ENCODE measurements around the gene OGFOD3. TPM values are rescaled to one million over a fixed set of nuclear protein-coding genes. Genes with fewer than 3 reads are reported as not detected.

Gene OGFOD3
- total RNA-seq, 1 donor = 25.3 TPM

DNA sequence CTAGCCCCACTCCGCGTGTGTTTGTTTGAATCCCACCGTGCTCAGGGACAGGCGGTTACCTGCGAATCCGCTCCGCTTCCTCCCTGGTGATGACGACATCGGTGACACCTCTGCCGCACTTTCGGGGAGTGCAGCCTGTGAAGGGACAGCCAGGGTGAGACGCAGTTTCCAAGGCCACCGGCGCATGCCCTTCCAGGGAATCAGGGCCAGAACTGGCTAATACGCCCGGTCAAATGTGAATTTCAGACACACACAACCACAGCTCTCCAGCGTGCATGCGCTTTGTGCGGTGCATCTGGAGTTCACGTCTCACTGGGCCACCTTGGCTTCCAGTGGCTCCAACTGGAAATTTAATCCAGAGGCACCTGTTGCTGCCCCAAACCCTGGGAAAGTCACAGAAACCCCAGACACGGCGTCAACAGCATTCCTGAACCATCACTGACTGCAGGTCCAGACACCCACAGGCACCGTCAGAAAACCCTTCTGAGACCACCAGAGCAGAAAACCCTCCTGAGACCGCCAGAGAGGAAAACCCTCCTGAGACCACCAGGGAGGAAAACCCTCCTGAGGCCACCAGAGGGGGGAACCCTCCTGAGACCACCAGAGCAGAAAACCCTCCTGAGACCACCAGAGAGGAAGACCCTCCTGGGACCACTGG, 6.9 kb downstream of the OGFOD3 start:
- no peak for TF ChIP-seq CTCF (IDR thresholded peaks at IDR 0.05; ENCODE audit: extremely low read depth, low read depth, low read length)
- H3K79me2 ChIP-seq (ENCODE audit: insufficient read depth, low read length) = no peaks in the 10 kb centered on the region
- H4K20me1 ChIP-seq (ENCODE audit: insufficient read depth, low read length) = peaks cover 46% of the 10 kb centered on the region
- H3K9me3 ChIP-seq (ENCODE audit: low read depth, low read length) = no peaks in the 10 kb centered on the region
- no peaks in the 10 kb centered on the region for H3K4me1 ChIP-seq (ENCODE audit: insufficient read depth, low read length)
- peak; percentile 58 for DNase-seq (ENCODE audit: insufficient read length, low spot score, missing footprints)
- no peak overlapping the region for H3K4me3 ChIP-seq (ENCODE audit: insufficient read depth, low read length)
- no peak overlapping the region for H2AFZ ChIP-seq (ENCODE audit: low read length)
- no peaks in the 10 kb centered on the region for H3K27me3 ChIP-seq (ENCODE audit: insufficient read depth, low read length)
- H3K4me2 ChIP-seq (ENCODE audit: insufficient read depth, low read length) = no peak overlapping the region
- H3K27ac ChIP-seq (ENCODE audit: low read depth, low read length) = no peak overlapping the region
- no peaks in the 10 kb centered on the region for H3K36me3 ChIP-seq (ENCODE audit: insufficient read depth, low read length)

DNA sequence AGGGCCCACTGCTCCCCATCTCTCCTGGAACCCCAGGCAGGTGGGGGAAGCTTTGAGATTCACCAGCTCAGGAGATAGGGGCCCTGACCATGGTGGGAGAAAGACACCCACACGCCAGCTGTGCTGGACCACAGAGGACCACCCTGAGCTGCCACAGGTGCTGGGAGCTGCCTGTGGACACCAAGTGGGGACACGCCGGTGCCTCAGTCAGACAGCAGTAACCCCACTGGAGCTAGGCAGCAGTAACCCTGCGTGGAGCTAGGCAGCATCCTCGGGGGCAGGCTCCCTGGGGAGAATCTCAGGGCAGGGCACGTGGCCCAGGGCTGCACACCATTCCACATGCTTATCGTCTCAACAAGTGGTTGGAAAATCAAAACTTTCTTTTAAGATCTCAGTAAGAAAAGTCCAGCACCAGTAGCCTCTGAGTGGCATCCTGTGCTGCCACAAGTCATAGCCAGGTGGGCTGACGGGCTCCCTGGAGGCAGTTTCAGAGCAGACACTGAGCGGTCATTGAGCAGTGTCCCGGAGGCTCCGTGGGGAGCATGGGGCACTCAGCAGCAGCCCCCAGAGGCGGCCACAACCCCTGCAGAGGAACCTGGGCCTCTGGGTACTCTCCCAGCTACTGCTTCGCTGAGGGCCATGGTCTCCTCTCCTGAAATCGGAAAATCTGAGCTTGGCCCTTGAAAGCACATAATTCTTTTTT, 8.2 kb downstream of the OGFOD3 start:
- no peaks in the 10 kb centered on the region for H3K36me3 ChIP-seq (ENCODE audit: insufficient read depth, low read length)
- peaks cover 36% of the 10 kb centered on the region for H4K20me1 ChIP-seq (ENCODE audit: insufficient read depth, low read length)
- H2AFZ ChIP-seq (ENCODE audit: low read length) = no peak overlapping the region
- H3K27me3 ChIP-seq (ENCODE audit: insufficient read depth, low read length) = no peaks in the 10 kb centered on the region
- DNase-seq (ENCODE audit: insufficient read length, low spot score, missing footprints) = peak; percentile 69
- H3K4me3 ChIP-seq (ENCODE audit: insufficient read depth, low read length) = no peak overlapping the region
- H3K79me2 ChIP-seq (ENCODE audit: insufficient read depth, low read length) = no peaks in the 10 kb centered on the region
- H3K27ac ChIP-seq (ENCODE audit: low read depth, low read length) = no peak overlapping the region
- TF ChIP-seq CTCF (IDR thresholded peaks at IDR 0.05; ENCODE audit: extremely low read depth, low read depth, low read length) = no peak
- no peaks in the 10 kb centered on the region for H3K9me3 ChIP-seq (ENCODE audit: low read depth, low read length)
- no peak overlapping the region for H3K4me2 ChIP-seq (ENCODE audit: insufficient read depth, low read length)
- H3K4me1 ChIP-seq (ENCODE audit: insufficient read depth, low read length) = no peaks in the 10 kb centered on the region

DNA sequence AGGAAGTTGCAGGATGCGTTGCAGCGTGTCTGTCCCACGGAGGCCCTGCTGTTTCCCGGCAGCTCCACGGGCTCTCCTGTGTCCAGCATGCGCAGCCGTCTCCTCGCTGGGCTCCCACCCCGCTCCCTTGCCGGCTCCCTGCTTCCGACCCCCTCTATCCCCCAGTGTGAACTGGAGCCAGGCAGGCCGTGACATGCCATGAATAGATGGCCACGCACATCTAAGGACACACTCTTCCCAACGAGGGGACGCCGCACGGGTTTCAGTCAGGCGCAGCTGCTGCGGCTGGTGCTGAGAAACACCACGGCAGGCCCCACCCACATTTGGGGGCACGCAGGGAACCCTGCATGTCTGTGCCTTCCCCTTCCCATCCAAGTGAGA, 9.5 kb downstream of the OGFOD3 start:
- no peak overlapping the region for H3K27ac ChIP-seq (ENCODE audit: low read depth, low read length)
- no peaks in the 10 kb centered on the region for H3K79me2 ChIP-seq (ENCODE audit: insufficient read depth, low read length)
- no peak overlapping the region for H3K4me3 ChIP-seq (ENCODE audit: insufficient read depth, low read length)
- no peak overlapping the region for H2AFZ ChIP-seq (ENCODE audit: low read length)
- H3K4me1 ChIP-seq (ENCODE audit: insufficient read depth, low read length) = no peaks in the 10 kb centered on the region
- no peak overlapping the region for H3K4me2 ChIP-seq (ENCODE audit: insufficient read depth, low read length)
- H3K9me3 ChIP-seq (ENCODE audit: low read depth, low read length) = no peaks in the 10 kb centered on the region
- peaks cover 23% of the 10 kb centered on the region for H4K20me1 ChIP-seq (ENCODE audit: insufficient read depth, low read length)
- no peak for TF ChIP-seq CTCF (IDR thresholded peaks at IDR 0.05; ENCODE audit: extremely low read depth, low read depth, low read length)
- no peaks in the 10 kb centered on the region for H3K27me3 ChIP-seq (ENCODE audit: insufficient read depth, low read length)
- DNase-seq (ENCODE audit: insufficient read length, low spot score, missing footprints) = peak; percentile 41
- H3K36me3 ChIP-seq (ENCODE audit: insufficient read depth, low read length) = no peaks in the 10 kb centered on the region

DNA sequence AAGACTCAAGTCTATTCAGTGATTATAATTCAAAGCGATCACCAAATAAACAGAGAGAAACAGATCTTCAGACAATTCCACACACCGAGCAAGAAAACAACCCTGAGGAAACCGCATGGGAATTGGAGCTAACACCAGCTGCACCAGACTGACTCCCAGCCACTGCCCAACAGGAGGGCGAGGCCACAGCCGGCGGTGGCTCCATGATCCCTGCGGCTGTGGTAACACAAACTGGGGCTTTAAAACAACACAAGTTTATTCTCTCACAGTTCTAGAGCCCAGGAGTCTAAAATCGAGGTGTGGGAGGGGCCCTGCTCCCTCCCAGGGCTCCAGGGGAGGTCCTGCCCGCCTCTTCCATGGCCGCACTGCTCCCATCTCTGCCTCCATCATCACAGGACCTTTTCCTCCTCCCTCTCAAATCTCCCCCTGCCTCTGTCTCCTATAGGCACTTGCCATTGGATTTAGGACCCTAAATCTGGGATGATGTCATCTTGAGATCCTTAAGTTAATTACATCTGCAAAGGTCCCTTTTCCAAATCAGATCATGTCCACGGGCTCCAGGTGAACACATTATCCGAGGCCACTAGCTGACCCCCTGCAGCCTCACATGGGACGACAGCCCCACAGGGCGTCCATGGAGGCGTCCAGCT, 10.0 kb downstream of the OGFOD3 start:
- Histone ChIP-seq H4K20me1 (ENCODE audit: insufficient read depth, low read length) (peaks cover 21% of the 10 kb centered on the region), H2AFZ (ENCODE audit: low read length) (no peak overlapping the region), H3K79me2 (ENCODE audit: insufficient read depth, low read length) (no peaks in the 10 kb centered on the region), H3K4me1 (ENCODE audit: insufficient read depth, low read length) (no peaks in the 10 kb centered on the region), H3K36me3 (ENCODE audit: insufficient read depth, low read length) (no peaks in the 10 kb centered on the region), H3K9me3 (ENCODE audit: low read depth, low read length) (no peaks in the 10 kb centered on the region), H3K27ac (ENCODE audit: low read depth, low read length) (no peak overlapping the region), H3K27me3 (ENCODE audit: insufficient read depth, low read length) (no peaks in the 10 kb centered on the region), H3K4me2 (ENCODE audit: insufficient read depth, low read length) (no peak overlapping the region), H3K4me3 (ENCODE audit: insufficient read depth, low read length) (no peak overlapping the region)
- peak; percentile 69 for DNase-seq (ENCODE audit: insufficient read length, low spot score, missing footprints)
- TF ChIP-seq CTCF (IDR thresholded peaks at IDR 0.05; ENCODE audit: extremely low read depth, low read depth, low read length) = no peak

All from osteoblast (primary cell).